Pancreas (tissue), 10 donors: Measurements from ENCODE around the gene SCG2. TPM values are rescaled to one million over a fixed set of nuclear protein-coding genes. Genes with fewer than 3 reads are reported as not detected.

Source experiments
- ATAC-seq, 4 donors: fragments of 200-7000 bp; cut with Tn5 transposase; one replicate each; pipeline versions ENCODE4 v1.8.0 to v1.9.1; 2020; ENCODE audit warnings: mild to moderate bottlenecking in 4 of 4, moderate library complexity in 4 of 4
- DNase-seq, 6 donors: peaks; one replicate each; pipeline ENCODE4 v3.0.0-alpha.2; 2020
- FAIRE-seq: peaks from 2 replicates; lab custom pipeline; 2012; peaks lifted over from hg19 to GRCh38; lab: Jason Lieb, UNC
- H3K27ac ChIP-seq, 4 donors: fragments of 200-600 bp; sonication (generic); 1 replicate in 3 of 4; 2 replicates in 1 of 4; pipeline versions ENCODE4 v1.5.0 to v1.8.0; 2020
- H3K27me3 ChIP-seq, 4 donors: fragments of 200-600 bp; one replicate each; pipeline ENCODE4 v1.8.0; 2021
- H3K36me3 ChIP-seq, 3 donors: fragments of 200-600 bp; sonication (generic) in 1 of 3; one replicate each; pipeline versions ENCODE4 v1.5.0 to v1.8.0; 2020 to 2021
- H3K4me1 ChIP-seq, 3 donors: fragments of 200-600 bp; one replicate each; pipeline ENCODE4 v1.8.0; 2021
- H3K4me3 ChIP-seq, 4 donors: fragments of 200-600 bp; sonication (generic) in 2 of 4; one replicate each; pipeline versions ENCODE4 v1.5.0 to v1.8.0; 2020 to 2021
- H3K9me3 ChIP-seq, 4 donors: fragments of 200-600 bp; one replicate each; pipeline ENCODE4 v1.8.0; 2021
- WGBS, 2 donors: extraction: QIAGEN DNeasy Blood & Tissue Kit; methylation state at CpG; one replicate each; pipeline ENCODE4 v1.1.7; 2013; 5-methylcytosine and 5-hydroxymethylcytosine counted together
- intact Hi-C, 3 donors: fragments of 100-400 bp; cut with DNase I; formaldehyde crosslinking; loops; one replicate each; pipeline versions ENCODE4 v1.11.1 to v1.14.2; 2022
- polyA plus RNA-seq, 2 donors: library from polyadenylated mRNA; stranded (reverse); fragments of 200-250 nt; gene quantifications; one replicate each; pipeline ENCODE4 v1.2.3, GENCODE V29; 2013
- total RNA-seq, 6 donors: library from RNA; stranded (reverse); fragmentation: NEBNext Ultra II Directional in 4 of 6; extraction: Animal tissue kit (Norgen Biotek cat#: 25700) in 4 of 6; gene quantifications; one replicate each; pipeline versions ENCODE4 v1.2.1 to v1.2.4, GENCODE V29; 2021 to 2023
- TF ChIP-seq, protein P1 (sequence below), 4 donors: fragments of 200-600 bp; sonication (generic) in 3 of 4; IDR thresholded peaks; one replicate each; pipeline versions ENCODE4 v1.5.0 to v1.8.0; 2021; ENCODE audit warnings: antibody characterized with exemption in 4 of 4
- donor health status: healthy with polysubstance abuse.
- donor health status: DM: no; HTN: no; CAD: no; lungs with moderate emphysema.
- donor health status: DM: no; HTN: no; CAD: no.
- donor health status: control.
- donor health status: control.
- donor health status: Bipolar disorder and iron deficiency.
- donor health status: DM: yes; HTN: yes; CAD: no.
- donor health status: DM: no; HTN: no; CAD: no.
- donor health status: DM: no; HTN: no; CAD: no.
- donor health status: DM: yes; HTN: yes; CAD: no.

SCG2 gene
- total and polyA plus RNA-seq, 8 donors: 4.4 to 189 (median 19.3) TPM

DNA sequence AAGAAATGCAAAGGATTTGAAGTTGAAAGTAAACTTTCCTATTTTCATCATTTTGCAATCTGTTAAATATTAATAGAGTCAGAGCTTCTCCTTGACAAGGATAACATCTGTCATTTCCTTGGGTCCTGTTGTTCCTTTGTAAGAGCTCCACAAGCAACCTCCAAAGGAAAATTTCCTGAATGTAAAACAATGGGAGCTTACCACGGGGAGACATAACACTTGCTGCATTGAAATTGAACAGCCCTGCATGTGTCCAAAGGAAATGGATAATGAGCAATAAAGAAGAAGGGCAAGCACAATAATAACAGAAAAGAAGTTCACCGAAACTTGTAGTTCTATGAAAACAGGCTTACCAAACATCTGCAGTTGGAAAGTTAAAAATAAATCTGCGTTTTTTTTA, 42.0 kb upstream of the SCG2 start:
- Histone ChIP-seq H3K9me3 (no peaks in the 10 kb centered on the region), H3K4me3 (no peak overlapping the region), H3K27me3 (no peaks in the 10 kb centered on the region), H3K4me1 (no peaks in the 10 kb centered on the region), H3K27ac (no peak overlapping the region), H3K36me3 (no peaks in the 10 kb centered on the region)
- no peak for ATAC-seq
- no peak for FAIRE-seq
- TF ChIP-seq, protein P1, sequence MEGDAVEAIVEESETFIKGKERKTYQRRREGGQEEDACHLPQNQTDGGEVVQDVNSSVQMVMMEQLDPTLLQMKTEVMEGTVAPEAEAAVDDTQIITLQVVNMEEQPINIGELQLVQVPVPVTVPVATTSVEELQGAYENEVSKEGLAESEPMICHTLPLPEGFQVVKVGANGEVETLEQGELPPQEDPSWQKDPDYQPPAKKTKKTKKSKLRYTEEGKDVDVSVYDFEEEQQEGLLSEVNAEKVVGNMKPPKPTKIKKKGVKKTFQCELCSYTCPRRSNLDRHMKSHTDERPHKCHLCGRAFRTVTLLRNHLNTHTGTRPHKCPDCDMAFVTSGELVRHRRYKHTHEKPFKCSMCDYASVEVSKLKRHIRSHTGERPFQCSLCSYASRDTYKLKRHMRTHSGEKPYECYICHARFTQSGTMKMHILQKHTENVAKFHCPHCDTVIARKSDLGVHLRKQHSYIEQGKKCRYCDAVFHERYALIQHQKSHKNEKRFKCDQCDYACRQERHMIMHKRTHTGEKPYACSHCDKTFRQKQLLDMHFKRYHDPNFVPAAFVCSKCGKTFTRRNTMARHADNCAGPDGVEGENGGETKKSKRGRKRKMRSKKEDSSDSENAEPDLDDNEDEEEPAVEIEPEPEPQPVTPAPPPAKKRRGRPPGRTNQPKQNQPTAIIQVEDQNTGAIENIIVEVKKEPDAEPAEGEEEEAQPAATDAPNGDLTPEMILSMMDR (IDR thresholded peaks at IDR 0.05): no peak
- DNase-seq: no peak
- WGBS, 2 donors: 41 to 45% methylated on average over 3 of the region's 3 CpGs
- intact Hi-C loops: no loop called here

DNA sequence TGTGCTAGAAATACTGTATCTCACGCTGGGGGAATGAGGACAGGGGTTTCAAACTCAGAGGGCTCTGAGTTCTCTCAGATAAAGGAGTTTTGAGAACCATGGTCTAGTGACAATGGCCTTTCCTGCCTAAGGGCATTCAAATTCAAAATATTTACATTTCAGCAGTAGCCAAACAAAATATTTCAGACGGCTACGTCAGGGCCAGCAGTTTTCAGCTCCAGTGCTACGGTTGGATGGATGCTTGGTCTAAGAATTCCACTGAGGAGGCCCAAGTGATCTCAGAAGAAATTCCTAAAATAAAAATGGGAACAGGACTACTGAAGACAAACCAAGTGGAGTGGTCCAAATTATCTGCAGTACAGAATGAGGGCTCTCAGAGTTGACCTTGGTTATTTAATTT, 41.1 kb upstream of the SCG2 start:
- Histone ChIP-seq H3K27me3 (no peaks in the 10 kb centered on the region), H3K4me1 (no peaks in the 10 kb centered on the region), H3K36me3 (no peaks in the 10 kb centered on the region), H3K27ac (no peak overlapping the region), H3K4me3 (no peak overlapping the region), H3K9me3 (no peaks in the 10 kb centered on the region)
- no peak for ATAC-seq
- no peak for DNase-seq
- intact Hi-C loops: no loop called here
- TF ChIP-seq, protein P1 (IDR thresholded peaks at IDR 0.05): no peak
- FAIRE-seq: no peak
- 43 to 47% methylated on average over 4 of the region's 4 CpGs for WGBS, 2 donors

DNA sequence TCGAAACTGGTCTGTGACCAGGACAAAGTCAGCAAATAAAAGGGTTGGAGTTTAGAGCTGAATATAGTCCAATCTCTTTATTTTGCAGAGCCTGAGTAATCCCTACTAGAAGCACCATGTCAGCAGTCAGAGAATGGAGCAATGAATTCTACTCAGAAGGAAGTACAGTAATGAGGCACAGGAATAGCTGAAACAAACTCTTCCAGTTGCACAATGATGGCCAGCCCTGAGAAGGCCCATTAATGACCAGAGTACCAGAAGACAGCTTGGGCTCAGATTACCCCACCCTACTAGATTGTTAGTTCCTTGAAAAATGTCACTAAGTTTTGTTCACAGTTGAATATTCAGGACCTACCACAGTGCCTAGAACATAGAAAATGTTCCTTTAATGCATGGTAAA, 40.3 kb upstream of the SCG2 start:
- TF ChIP-seq, protein P1 (IDR thresholded peaks at IDR 0.05): no peak
- ATAC-seq (no peak), DNase-seq (no peak), FAIRE-seq (no peak)
- WGBS, 2 donors: 88 to 93% methylated on average over 1 of the region's 1 CpG
- Histone ChIP-seq H3K27ac (no peak overlapping the region), H3K4me1 (no peaks in the 10 kb centered on the region), H3K27me3 (no peaks in the 10 kb centered on the region), H3K36me3 (no peaks in the 10 kb centered on the region), H3K9me3 (no peaks in the 10 kb centered on the region), H3K4me3 (no peak overlapping the region)
- intact Hi-C loops: no loop called here

DNA sequence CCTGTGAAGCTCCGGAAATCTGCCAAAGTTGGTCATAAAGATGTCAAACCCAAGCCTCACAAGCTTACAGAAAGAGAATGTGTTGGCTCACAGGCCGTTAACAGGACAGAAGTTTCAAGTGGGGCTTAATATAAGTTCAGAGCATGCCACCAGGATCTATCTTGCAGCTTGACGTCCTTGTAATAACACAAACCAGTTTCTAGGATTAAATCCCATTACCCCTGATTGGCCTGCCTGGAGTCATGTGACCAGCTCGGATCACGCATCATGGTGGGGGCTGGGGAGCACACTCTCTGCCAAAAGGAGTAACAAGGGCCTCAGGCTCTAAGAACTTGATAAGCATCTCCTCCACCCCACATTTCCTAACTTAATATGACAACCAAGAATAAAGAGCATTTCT, 38.9 kb upstream of the SCG2 start:
- Histone ChIP-seq H3K36me3 (no peaks in the 10 kb centered on the region), H3K27me3 (no peaks in the 10 kb centered on the region), H3K27ac (no peak overlapping the region), H3K4me1 (no peaks in the 10 kb centered on the region), H3K4me3 (no peak overlapping the region), H3K9me3 (no peaks in the 10 kb centered on the region)
- ATAC-seq: no peak
- no peak for FAIRE-seq
- DNase-seq: no peak
- TF ChIP-seq, protein P1 (IDR thresholded peaks at IDR 0.05): no peak
- intact Hi-C loops: no loop called here
- WGBS, 2 donors: 42 to 53% methylated on average over 5 of the region's 5 CpGs

DNA sequence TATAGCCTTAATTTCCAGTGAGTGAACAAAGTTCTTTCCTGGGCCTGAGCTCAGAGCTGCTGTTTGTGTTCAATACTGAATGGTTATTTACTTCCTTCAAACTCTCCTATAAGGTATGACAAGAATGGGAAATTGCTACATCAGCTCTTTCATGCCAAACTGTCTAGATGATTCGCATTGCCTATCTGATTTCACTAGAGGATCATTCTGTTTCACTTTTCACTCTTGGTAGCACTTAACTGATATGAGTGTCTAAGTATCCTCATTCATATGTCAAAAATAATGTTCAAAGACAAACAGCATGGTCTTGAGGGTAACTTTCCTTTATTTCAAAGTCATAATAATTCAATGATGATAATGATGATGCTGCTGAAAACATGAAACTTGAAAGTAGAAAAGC, 32.9 kb upstream of the SCG2 start:
- no peaks in the 10 kb centered on the region for H3K9me3 ChIP-seq
- ATAC-seq (no peak), DNase-seq (no peak), FAIRE-seq (no peak)
- no peaks in the 10 kb centered on the region for H3K36me3 ChIP-seq
- intact Hi-C loops: no loop called here
- no peak overlapping the region for H3K4me3 ChIP-seq
- no peaks in the 10 kb centered on the region for H3K4me1 ChIP-seq
- 52 to 58% methylated on average over 1 of the region's 1 CpG for WGBS, 2 donors
- TF ChIP-seq, protein P1 (IDR thresholded peaks at IDR 0.05): no peak
- no peak overlapping the region for H3K27ac ChIP-seq
- no peaks in the 10 kb centered on the region for H3K27me3 ChIP-seq
